ENCODE data around the gene MCTP1. TPM values are rescaled to one million over a fixed set of nuclear protein-coding genes. Genes with fewer than 3 reads are reported as not detected.

Gene MCTP1
- total RNA-seq, 1 experiment from 2014 or later, result 13.3 TPM

GRCh38 chr5:94745786-94746730 lies 538.8 kb downstream of the MCTP1 start:
- 0 out of 2 replicates have a peak, but pooled peaks cover 7% of the 10 kb centered on the region for H3K4me1 ChIP-seq (replicated peaks)
- H3K9me3 ChIP-seq (replicated peaks), result no peaks in the 10 kb centered on the region
- no peaks in the 10 kb centered on the region for H3K27me3 ChIP-seq (replicated peaks)
- no peak overlapping the region for H3K4me3 ChIP-seq
- peak in 1 of 2 experiments; percentile 5 for DNase-seq (ENCODE audit: low read depth in 1 of 2, low spot score in 2 of 2)
- H3K27ac ChIP-seq, result no peak overlapping the region
- H3K36me3 ChIP-seq, result no peaks in the 10 kb centered on the region

DNA sequence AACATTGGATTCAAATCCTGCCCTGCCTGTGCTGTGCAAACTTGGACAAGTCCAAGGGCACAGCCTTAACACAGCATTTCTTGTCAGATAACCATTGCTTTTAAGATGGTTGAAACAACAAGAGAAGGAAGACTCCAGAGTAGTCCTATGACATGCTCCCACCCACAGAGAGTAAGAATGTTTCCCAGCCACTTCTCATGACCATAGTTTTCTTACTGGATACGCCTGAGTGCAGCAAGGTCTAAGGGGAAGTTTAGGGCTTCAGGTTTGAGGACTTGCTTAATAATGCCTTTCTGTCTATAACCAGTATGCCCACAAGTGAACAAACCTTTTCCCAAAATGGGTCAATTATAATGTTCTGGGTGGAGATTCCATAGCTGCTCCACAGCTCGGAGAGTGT lies 540.0 kb downstream of the MCTP1 start:
- no peak for DNase-seq (ENCODE audit: low read depth in 1 of 2, low spot score in 2 of 2)
- Histone ChIP-seq H3K4me1 (replicated peaks) (0 out of 2 replicates have a peak, but pooled peaks cover 7% of the 10 kb centered on the region), H3K9me3 (replicated peaks) (no peaks in the 10 kb centered on the region)

GRCh38 chr5:94742852-94743251 lies 542.0 kb downstream of the MCTP1 start:
- H3K4me1 ChIP-seq (replicated peaks), result 0 out of 2 replicates have a peak, but pooled peaks cover 7% of the 10 kb centered on the region

More for the DNA sequence above, 540.0 kb downstream of the MCTP1 start:
- no peak overlapping the region for H3K27ac ChIP-seq
- H3K36me3 ChIP-seq, result no peaks in the 10 kb centered on the region
- H3K27me3 ChIP-seq (replicated peaks), result no peaks in the 10 kb centered on the region
- no peak overlapping the region for H3K4me3 ChIP-seq

GRCh38 chr5:94740286-94740685 lies 544.6 kb downstream of the MCTP1 start:
- H3K36me3 ChIP-seq, result no peaks in the 10 kb centered on the region
- no peak overlapping the region for H3K4me3 ChIP-seq
- no peak overlapping the region for H3K27ac ChIP-seq
- H3K27me3 ChIP-seq (replicated peaks), result no peaks in the 10 kb centered on the region
- no peaks in the 10 kb centered on the region for H3K9me3 ChIP-seq (replicated peaks)
- no peak for DNase-seq (ENCODE audit: low read depth in 1 of 2, low spot score in 2 of 2)
- H3K4me1 ChIP-seq (replicated peaks), result no peaks in the 10 kb centered on the region

More at GRCh38 chr5:94742852-94743251, 542.0 kb downstream of the MCTP1 start:
- DNase-seq (ENCODE audit: low read depth in 1 of 2, low spot score in 2 of 2), result no peak
- no peaks in the 10 kb centered on the region for H3K27me3 ChIP-seq (replicated peaks)
- no peak overlapping the region for H3K4me3 ChIP-seq
- H3K36me3 ChIP-seq, result no peaks in the 10 kb centered on the region
- no peak overlapping the region for H3K27ac ChIP-seq
- H3K9me3 ChIP-seq (replicated peaks), result no peaks in the 10 kb centered on the region

- no peaks in the 10 kb centered on the region for H3K27me3 ChIP-seq (replicated peaks)
- DNase-seq (ENCODE audit: low read depth in 1 of 2, low spot score in 2 of 2), result no peak
- no peaks in the 10 kb centered on the region for H3K4me1 ChIP-seq (replicated peaks)
- H3K4me3 ChIP-seq, result no peak overlapping the region
- no peak overlapping the region for H3K27ac ChIP-seq
- no peaks in the 10 kb centered on the region for H3K9me3 ChIP-seq (replicated peaks)
- H3K36me3 ChIP-seq, result no peaks in the 10 kb centered on the region
Measured at GRCh38 chr5:94736498-94736897, 548.4 kb downstream of the MCTP1 start.

- Histone ChIP-seq H3K36me3 (no peaks in the 10 kb centered on the region), H3K27ac (no peak overlapping the region)
Measured at GRCh38 chr5:94731471-94731870, 553.4 kb downstream of the MCTP1 start.

GRCh38 chr5:94725142-94725541 lies 559.8 kb downstream of the MCTP1 start:
- DNase-seq (ENCODE audit: low read depth in 1 of 2, low spot score in 2 of 2), result no peak
- H3K4me1 ChIP-seq (replicated peaks), result no peaks in the 10 kb centered on the region

More at GRCh38 chr5:94731471-94731870, 553.4 kb downstream of the MCTP1 start:
- no peaks in the 10 kb centered on the region for H3K4me1 ChIP-seq (replicated peaks)
- no peaks in the 10 kb centered on the region for H3K9me3 ChIP-seq (replicated peaks)
- no peak for DNase-seq (ENCODE audit: low read depth in 1 of 2, low spot score in 2 of 2)
- H3K27me3 ChIP-seq (replicated peaks), result no peaks in the 10 kb centered on the region
- no peak overlapping the region for H3K4me3 ChIP-seq

GRCh38 chr5:94715768-94716167 lies 569.1 kb downstream of the MCTP1 start:
- no peaks in the 10 kb centered on the region for H3K27me3 ChIP-seq (replicated peaks)
- DNase-seq (ENCODE audit: low read depth in 1 of 2, low spot score in 2 of 2), result no peak
- H3K9me3 ChIP-seq (replicated peaks), result no peaks in the 10 kb centered on the region
- H3K4me3 ChIP-seq, result no peak overlapping the region
- no peak overlapping the region for H3K27ac ChIP-seq
- H3K4me1 ChIP-seq (replicated peaks), result no peaks in the 10 kb centered on the region
- H3K36me3 ChIP-seq, result no peaks in the 10 kb centered on the region

More at GRCh38 chr5:94725142-94725541, 559.8 kb downstream of the MCTP1 start:
- H3K27ac ChIP-seq, result no peak overlapping the region
- H3K27me3 ChIP-seq (replicated peaks), result no peaks in the 10 kb centered on the region
- H3K4me3 ChIP-seq, result no peak overlapping the region
- H3K9me3 ChIP-seq (replicated peaks), result no peaks in the 10 kb centered on the region
- H3K36me3 ChIP-seq, result no peaks in the 10 kb centered on the region

DNA sequence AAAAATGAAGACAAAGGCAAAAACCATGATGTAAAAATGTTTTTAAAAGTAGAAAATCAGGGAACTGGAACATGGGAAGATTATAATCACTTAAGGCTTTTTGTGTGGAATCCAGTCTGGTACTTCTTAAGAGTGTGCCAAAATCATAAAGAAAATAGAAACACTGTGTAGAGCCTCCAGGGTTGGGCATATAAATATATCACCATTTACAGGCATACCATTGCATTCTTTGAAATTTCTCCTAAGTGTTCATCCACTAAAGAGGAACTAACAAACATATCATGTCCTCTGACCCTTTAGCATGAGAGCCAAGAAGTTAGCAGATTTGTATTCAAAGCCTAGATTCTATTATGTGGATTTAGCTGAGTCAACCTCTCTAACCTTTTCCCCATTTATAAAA lies 573.1 kb downstream of the MCTP1 start:
- Histone ChIP-seq H3K4me3 (no peak overlapping the region), H3K4me1 (replicated peaks) (no peaks in the 10 kb centered on the region), H3K9me3 (replicated peaks) (no peaks in the 10 kb centered on the region), H3K27ac (no peak overlapping the region), H3K27me3 (replicated peaks) (no peaks in the 10 kb centered on the region), H3K36me3 (peaks cover 4% of the 10 kb centered on the region; the same call in 1 of the 2 replicates)
- no peak for DNase-seq (ENCODE audit: low read depth in 1 of 2, low spot score in 2 of 2)

DNA sequence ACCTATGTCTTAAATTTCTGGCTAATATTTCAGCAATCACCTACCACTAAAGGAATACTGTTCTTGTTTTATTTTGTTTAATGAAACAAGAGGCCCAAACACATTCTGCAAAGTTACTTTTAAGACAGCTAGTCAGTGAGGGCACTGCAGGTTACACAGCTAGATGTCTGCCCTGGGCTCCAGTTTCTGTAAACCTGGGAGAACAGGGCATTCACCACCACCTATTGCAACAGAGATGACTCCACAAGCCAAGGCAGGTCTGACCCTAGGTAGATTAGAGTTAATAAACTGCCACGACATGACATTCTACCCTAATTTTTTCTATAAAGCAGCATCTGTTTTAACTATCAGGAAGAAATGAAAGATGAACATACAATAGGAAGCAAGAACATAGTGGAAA lies 575.6 kb downstream of the MCTP1 start:
- no peak for DNase-seq (ENCODE audit: low read depth in 1 of 2, low spot score in 2 of 2)
- H3K36me3 ChIP-seq, result peaks cover 4% of the 10 kb centered on the region; the same call in 1 of the 2 replicates
- H3K27ac ChIP-seq, result no peak overlapping the region
- H3K27me3 ChIP-seq (replicated peaks), result no peaks in the 10 kb centered on the region
- H3K4me3 ChIP-seq, result no peak overlapping the region
- H3K9me3 ChIP-seq (replicated peaks), result no peaks in the 10 kb centered on the region
- no peaks in the 10 kb centered on the region for H3K4me1 ChIP-seq (replicated peaks)

- Histone ChIP-seq H3K27me3 (replicated peaks) (no peaks in the 10 kb centered on the region), H3K36me3 (peaks cover 4% of the 10 kb centered on the region; the same call in 1 of the 2 replicates), H3K27ac (no peak overlapping the region), H3K9me3 (replicated peaks) (no peaks in the 10 kb centered on the region), H3K4me3 (no peak overlapping the region), H3K4me1 (replicated peaks) (no peaks in the 10 kb centered on the region)
- no peak for DNase-seq (ENCODE audit: low read depth in 1 of 2, low spot score in 2 of 2)
Measured at GRCh38 chr5:94707359-94707758, 577.5 kb downstream of the MCTP1 start.

DNA sequence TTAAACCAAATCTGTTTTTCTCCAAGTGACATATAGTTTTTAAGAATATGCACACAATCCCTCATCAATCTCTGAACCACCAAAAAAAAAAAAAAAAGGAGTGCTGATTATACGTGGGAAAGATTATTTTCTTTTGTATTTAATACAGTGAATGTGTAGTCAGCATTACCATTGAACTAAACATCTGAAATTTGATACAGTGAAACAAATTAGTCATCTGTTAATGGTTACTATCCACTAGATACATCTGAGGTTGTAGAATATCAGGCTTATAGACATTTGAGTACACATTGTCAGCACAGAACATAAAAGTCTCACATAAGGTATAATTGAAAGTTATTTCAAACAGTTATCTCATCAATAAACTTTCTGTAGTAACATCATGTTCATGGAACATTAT lies 579.5 kb downstream of the MCTP1 start:
- no peak for DNase-seq (ENCODE audit: low read depth in 1 of 2, low spot score in 2 of 2)
- H3K4me1 ChIP-seq (replicated peaks), result no peaks in the 10 kb centered on the region
- peaks cover 4% of the 10 kb centered on the region; the same call in 1 of the 2 replicates for H3K36me3 ChIP-seq
- H3K27ac ChIP-seq, result no peak overlapping the region
- no peak overlapping the region for H3K4me3 ChIP-seq
- no peaks in the 10 kb centered on the region for H3K27me3 ChIP-seq (replicated peaks)
- no peaks in the 10 kb centered on the region for H3K9me3 ChIP-seq (replicated peaks)

- H3K4me1 ChIP-seq (replicated peaks), result no peaks in the 10 kb centered on the region
Measured at GRCh38 chr5:94702729-94703128, 582.2 kb downstream of the MCTP1 start.

GRCh38 chr5:94700592-94700991 lies 584.3 kb downstream of the MCTP1 start:
- Histone ChIP-seq H3K4me3 (no peak overlapping the region), H3K36me3 (no peaks in the 10 kb centered on the region), H3K9me3 (replicated peaks) (no peaks in the 10 kb centered on the region), H3K27me3 (replicated peaks) (no peaks in the 10 kb centered on the region), H3K27ac (no peak overlapping the region), H3K4me1 (replicated peaks) (no peaks in the 10 kb centered on the region)
- no peak for DNase-seq (ENCODE audit: low read depth in 1 of 2, low spot score in 2 of 2)

More at GRCh38 chr5:94702729-94703128, 582.2 kb downstream of the MCTP1 start:
- Histone ChIP-seq H3K4me3 (no peak overlapping the region), H3K9me3 (replicated peaks) (no peaks in the 10 kb centered on the region), H3K27me3 (replicated peaks) (no peaks in the 10 kb centered on the region), H3K27ac (no peak overlapping the region), H3K36me3 (no peaks in the 10 kb centered on the region)
- no peak for DNase-seq (ENCODE audit: low read depth in 1 of 2, low spot score in 2 of 2)
